ENCODE data around the gene PAGE2. TPM values are rescaled to one million over a fixed set of nuclear protein-coding genes. Genes with fewer than 3 reads are reported as not detected.
"Not testable (repeated sequence)": the region's sequence is repeated elsewhere in the genome, so short reads cannot be mapped to it uniquely, and the experiment has no call there.

Gene PAGE2
- total RNA-seq, 1 donor from 2014 or later, result not detected

GRCh38 chrX:55119712-55120111 is 30.9 kb downstream of the PAGE2 start:
- intact Hi-C loops (cut with micrococcal nuclease), result no loop called here
- DNase-seq (no peak), ATAC-seq (no peak)

- DNase-seq, result no peak
- intact Hi-C loops (cut with micrococcal nuclease), result no loop called here
- ATAC-seq, result no peak
Observed at GRCh38 chrX:55120761-55121358, 32.0 kb downstream of the PAGE2 start.

GRCh38 chrX:55123900-55124299 is 35.1 kb downstream of the PAGE2 start:
- DNase-seq (no peak), ATAC-seq (no peak)
- intact Hi-C loops (cut with micrococcal nuclease), result no loop called here

GRCh38 chrX:55127692-55128091 is 38.9 kb downstream of the PAGE2 start:
- ATAC-seq, result no peak
- no peak for DNase-seq
- intact Hi-C loops (cut with micrococcal nuclease), result no loop called here

GRCh38 chrX:55129361-55129760 is 40.5 kb downstream of the PAGE2 start:
- DNase-seq, result no peak
- intact Hi-C loops (cut with micrococcal nuclease), result no loop called here

GRCh38 chrX:55130481-55130880 is 41.7 kb downstream of the PAGE2 start:
- ATAC-seq, result no peak
- no peak for DNase-seq
- intact Hi-C loops (cut with micrococcal nuclease), result no loop called here

More at GRCh38 chrX:55129361-55129760, 40.5 kb downstream of the PAGE2 start:
- ATAC-seq, result no peak

- no peak for DNase-seq
- ATAC-seq, result no peak
- intact Hi-C loops (cut with micrococcal nuclease), result no loop called here
Observed at GRCh38 chrX:55132416-55132815, 43.6 kb downstream of the PAGE2 start.

- intact Hi-C loops (cut with micrococcal nuclease), result no loop called here
- peak; percentile 56 for ATAC-seq
Observed at GRCh38 chrX:55135171-55135570, 46.4 kb downstream of the PAGE2 start.

GRCh38 chrX:55140800-55141199 is 52.0 kb downstream of the PAGE2 start:
- DNase-seq; intact Hi-C loops (cut with micrococcal nuclease); ATAC-seq: not testable (repeated sequence)

More at GRCh38 chrX:55135171-55135570, 46.4 kb downstream of the PAGE2 start:
- peak; percentile 23 for DNase-seq

Other genes starting within 250 kb of the PAGE2 start
- 2.1 TPM for gene TRO, start 168.2 kb upstream of the PAGE2 start, total RNA-seq
- 0.22 TPM for gene PFKFB1, start 94.8 kb upstream of the PAGE2 start, total RNA-seq
- gene APEX2, start 88.7 kb upstream of the PAGE2 start, total RNA-seq, result 7.7 TPM
- gene ALAS2, start 58.0 kb upstream of the PAGE2 start, total RNA-seq, result not detected
- not detected for gene PAGE2B, start 14.0 kb upstream of the PAGE2 start, total RNA-seq
- not detected for gene PAGE5, start 131.3 kb downstream of the PAGE2 start, total RNA-seq
- not detected for gene PAGE3, start 175.9 kb downstream of the PAGE2 start, total RNA-seq